Mesenchymal stem cell (in vitro differentiated cells and primary cell): ENCODE results near the gene FGF14.
"Not testable (repeated sequence)": the region's sequence is repeated elsewhere in the genome, so short reads cannot be mapped to it uniquely, and the experiment has no call there.

Experiments
- DNase-seq: peaks from one replicate; pipeline ENCODE4 v3.0.0-alpha.2; 2013
- H2AFZ ChIP-seq: one replicate; pipeline ENCODE4 v1.6.1; 2013; ENCODE audit warnings: low read depth, mild to moderate bottlenecking, control low read depth, inconsistent platforms, low read length, moderate library complexity
- H2AK5ac ChIP-seq: 2 replicates; pipeline ENCODE4 v1.6.1; 2013; ENCODE audit warnings: low read length, moderate library complexity, mild to moderate bottlenecking, inconsistent platforms; ENCODE audit not compliant: severe bottlenecking
- H2BK120ac ChIP-seq: one replicate; pipeline ENCODE4 v1.6.1; 2013; ENCODE audit warnings: low read depth, mild to moderate bottlenecking, inconsistent platforms, low read length, moderate library complexity
- H2BK12ac ChIP-seq, 2 experiments: one replicate each; pipeline ENCODE4 v1.6.1; 2013; ENCODE audit warnings: inconsistent platforms in 2 of 2, low read length in 2 of 2, mild to moderate bottlenecking in 2 of 2, moderate library complexity in 2 of 2, control low read depth in 1 of 2
- H2BK15ac ChIP-seq: one replicate; pipeline ENCODE4 v1.6.1; 2013; ENCODE audit warnings: mild to moderate bottlenecking, low read depth, inconsistent platforms; ENCODE audit not compliant: poor library complexity, severe bottlenecking
- H2BK5ac ChIP-seq: 2 replicates; pipeline ENCODE4 v1.6.1; 2013; ENCODE audit warnings: low read depth, mild to moderate bottlenecking, low read length, control low read depth, inconsistent platforms; ENCODE audit not compliant: poor library complexity, severe bottlenecking
- H3K14ac ChIP-seq, 2 experiments: one replicate each; pipeline ENCODE4 v1.6.1; 2013; ENCODE audit warnings: inconsistent platforms in 2 of 2, low read length in 2 of 2, control low read depth in 1 of 2, mild to moderate bottlenecking in 1 of 2, moderate library complexity in 1 of 2
- H3K18ac ChIP-seq, 2 experiments: one replicate each; pipeline ENCODE4 v1.6.1; 2013; ENCODE audit warnings: inconsistent platforms in 2 of 2, low read length in 2 of 2, control low read depth in 1 of 2, low read depth in 1 of 2, mild to moderate bottlenecking in 1 of 2
- H3K23ac ChIP-seq, 2 experiments: one replicate each; pipeline ENCODE4 v1.6.1; 2013; ENCODE audit warnings: inconsistent platforms in 2 of 2, low read length in 2 of 2, mild to moderate bottlenecking in 2 of 2, moderate library complexity in 2 of 2, control low read depth in 1 of 2
- H3K27ac ChIP-seq: 2 replicates; pipeline ENCODE4 v1.5.1; 2013; ENCODE audit warnings: mild to moderate bottlenecking, moderate library complexity, low read length, control low read depth, inconsistent platforms; ENCODE audit not compliant: poor library complexity, severe bottlenecking
- H3K27me3 ChIP-seq, 2 experiments: 2 replicates each; pipeline versions ENCODE4 v1.6.1 to v1.7.0; 2013; ENCODE audit warnings: low read length in 2 of 2, mild to moderate bottlenecking in 2 of 2, moderate library complexity in 2 of 2, control low read depth in 1 of 2, inconsistent platforms in 1 of 2; ENCODE audit not compliant: control insufficient read depth in 1 of 2, insufficient read depth in 1 of 2
- H3K36me3 ChIP-seq, 2 experiments: 2 replicates each; pipeline versions ENCODE4 v1.6.1 to v1.7.0; 2013; ENCODE audit warnings: low read length in 2 of 2, control low read depth in 1 of 2, inconsistent platforms in 1 of 2, low read depth in 1 of 2, mild to moderate bottlenecking in 1 of 2; ENCODE audit not compliant: insufficient read depth in 2 of 2, control insufficient read depth in 1 of 2
- H3K4ac ChIP-seq, 2 experiments: one replicate each; pipeline ENCODE4 v1.6.1; 2013; ENCODE audit warnings: inconsistent platforms in 2 of 2, low read length in 2 of 2, mild to moderate bottlenecking in 2 of 2, moderate library complexity in 2 of 2, control low read depth in 1 of 2, low read depth in 1 of 2
- H3K4me1 ChIP-seq: 2 replicates; pipeline ENCODE4 v1.6.1; 2013; ENCODE audit warnings: low read depth, low read length, control low read depth; ENCODE audit not compliant: control insufficient read depth, insufficient read depth
- H3K4me2 ChIP-seq: 2 replicates; pipeline ENCODE4 v1.6.1; 2013; ENCODE audit warnings: low read length, mild to moderate bottlenecking, inconsistent platforms; ENCODE audit not compliant: poor library complexity, severe bottlenecking
- H3K4me3 ChIP-seq, 2 experiments: 2 replicates each; pipeline versions ENCODE4 v1.5.1 to v1.7.0; 2013; ENCODE audit warnings: low read length in 2 of 2, mild to moderate bottlenecking in 2 of 2, control low read depth in 1 of 2, low read depth in 1 of 2; ENCODE audit not compliant: insufficient read depth in 1 of 2
- H3K79me1 ChIP-seq: replicated peaks from 2 replicates; pipeline ENCODE4 v1.6.1; 2013; ENCODE audit warnings: mild to moderate bottlenecking, control low read depth, low read length, inconsistent platforms; ENCODE audit not compliant: poor library complexity, severe bottlenecking
- H3K9ac ChIP-seq: 2 replicates; pipeline ENCODE4 v1.7.0; 2013; ENCODE audit warnings: mild to moderate bottlenecking, low read length, moderate library complexity
- H3K9me3 ChIP-seq: 2 replicates; pipeline ENCODE4 v1.7.0; 2013; ENCODE audit warnings: mild to moderate bottlenecking, low read length; ENCODE audit not compliant: control insufficient read depth
- H4K8ac ChIP-seq: one replicate; pipeline ENCODE4 v1.6.1; 2013; ENCODE audit warnings: inconsistent platforms, mild to moderate bottlenecking, low read length, moderate library complexity
- H4K91ac ChIP-seq: one replicate; pipeline ENCODE4 v1.6.1; 2013; ENCODE audit warnings: mild to moderate bottlenecking, low read length, inconsistent platforms
- WGBS: methylation state at CpG from one replicate; pipeline ENCODE4 v1.1.7; 2013; ENCODE audit warnings: mixed read lengths; 5-methylcytosine and 5-hydroxymethylcytosine counted together

The FGF14 gene

GRCh38 chr13:102073251-102073650, 328.6 kb downstream of the FGF14 start:
- no peak overlapping the region for H2AK5ac ChIP-seq
- no peak overlapping the region for H3K9ac ChIP-seq
- no peak overlapping the region for H3K4ac ChIP-seq
- H3K4me3 ChIP-seq, result no peak overlapping the region
- DNase-seq, result no peak
- no peak overlapping the region for H2BK12ac ChIP-seq
- H2BK5ac ChIP-seq, result no peak overlapping the region
- no peak overlapping the region for H2BK15ac ChIP-seq
- no peaks in the 10 kb centered on the region for H3K79me1 ChIP-seq
- no peak overlapping the region for H3K14ac ChIP-seq
- H3K18ac ChIP-seq, result no peak overlapping the region
- no peaks in the 10 kb centered on the region for H3K9me3 ChIP-seq
- no peak overlapping the region for H2BK120ac ChIP-seq
- H3K4me2 ChIP-seq, result no peak overlapping the region
- no peak overlapping the region for H4K8ac ChIP-seq
- no peaks in the 10 kb centered on the region for H3K36me3 ChIP-seq
- WGBS, result 83% methylated on average over 1 of the region's 1 CpG
- no peak overlapping the region for H3K23ac ChIP-seq
- H3K4me1 ChIP-seq, result no peaks in the 10 kb centered on the region
- H3K27me3 ChIP-seq, result no peaks in the 10 kb centered on the region
- H4K91ac ChIP-seq, result no peak overlapping the region
- no peak overlapping the region for H3K27ac ChIP-seq
- no peak overlapping the region for H2AFZ ChIP-seq

- Histone ChIP-seq H2BK120ac (no peak overlapping the region), H3K4me2 (no peak overlapping the region), H3K18ac (no peak overlapping the region), H3K79me1 (no peaks in the 10 kb centered on the region), H3K4me3 (no peak overlapping the region), H3K27me3 (no peaks in the 10 kb centered on the region), H2AK5ac (no peak overlapping the region), H3K27ac (no peak overlapping the region), H4K91ac (no peak overlapping the region), H2BK12ac (no peak overlapping the region), H4K8ac (no peak overlapping the region), H3K9ac (no peak overlapping the region), H3K23ac (no peak overlapping the region), H2BK5ac (no peak overlapping the region), H2AFZ (no peak overlapping the region), H2BK15ac (no peak overlapping the region), H3K36me3 (no peaks in the 10 kb centered on the region), H3K14ac (no peak overlapping the region), H3K4me1 (no peaks in the 10 kb centered on the region), H3K4ac (no peak overlapping the region), H3K9me3 (no peaks in the 10 kb centered on the region)
- WGBS, result 87% methylated on average over 5 of the region's 6 CpGs
- DNase-seq, result no peak
Measured at GRCh38 chr13:102071711-102072110, 330.1 kb downstream of the FGF14 start.

GRCh38 chr13:102068323-102068722, 333.5 kb downstream of the FGF14 start:
- not testable (repeated sequence) for H2AFZ ChIP-seq, H4K8ac ChIP-seq, H2BK5ac ChIP-seq, DNase-seq, H3K4ac ChIP-seq, H3K27ac ChIP-seq, H3K9me3 ChIP-seq, H3K9ac ChIP-seq, H2AK5ac ChIP-seq, H3K27me3 ChIP-seq, H4K91ac ChIP-seq, H3K23ac ChIP-seq, H3K14ac ChIP-seq, H3K4me3 ChIP-seq, H3K18ac ChIP-seq, H3K4me2 ChIP-seq, H2BK12ac ChIP-seq, H2BK15ac ChIP-seq, H3K4me1 ChIP-seq, H2BK120ac ChIP-seq, H3K79me1 ChIP-seq, H3K36me3 ChIP-seq
- 88% methylated on average over 15 of the region's 28 CpGs for WGBS

- H2BK120ac ChIP-seq, result no peak overlapping the region
- no peaks in the 10 kb centered on the region for H3K36me3 ChIP-seq
- no peak overlapping the region for H2BK5ac ChIP-seq
- no peak overlapping the region for H3K14ac ChIP-seq
- H3K18ac ChIP-seq, result no peak overlapping the region
- H3K79me1 ChIP-seq, result no peaks in the 10 kb centered on the region
- H2AK5ac ChIP-seq, result no peak overlapping the region
- no peaks in the 10 kb centered on the region for H3K4me1 ChIP-seq
- peaks cover 58% of the 10 kb centered on the region for H3K9me3 ChIP-seq
- no peak overlapping the region for H3K27ac ChIP-seq
- H2AFZ ChIP-seq, result no peak overlapping the region
- no peak overlapping the region for H4K8ac ChIP-seq
- H3K4me2 ChIP-seq, result no peak overlapping the region
- no peak overlapping the region for H4K91ac ChIP-seq
- no peak overlapping the region for H3K9ac ChIP-seq
- H2BK12ac ChIP-seq, result no peak overlapping the region
- H3K23ac ChIP-seq, result no peak overlapping the region
- no peaks in the 10 kb centered on the region for H3K27me3 ChIP-seq
- no peak overlapping the region for H3K4ac ChIP-seq
- no peak overlapping the region for H2BK15ac ChIP-seq
- no peak overlapping the region for H3K4me3 ChIP-seq
- DNase-seq, result no peak
- 88% methylated on average over 1 of the region's 2 CpGs for WGBS
Measured at GRCh38 chr13:102055090-102055779, 346.6 kb downstream of the FGF14 start.
